Glutamatergic neuron (in vitro differentiated cells): ENCODE data around the gene KCTD10. TPM values are rescaled to one million over a fixed set of nuclear protein-coding genes. Genes with fewer than 3 reads are reported as not detected.

ENCODE experiments used
- DNase-seq: peaks from one replicate; pipeline ENCODE4 v3.0.0; 2022
- H3K27ac Mint-ChIP-seq: one replicate; pipeline ENCODE4 v1.8.0; 2020; ENCODE audit warnings: mild to moderate bottlenecking, mixed read lengths, inconsistent platforms; ENCODE audit not compliant: unreplicated experiment
- H3K27me3 Mint-ChIP-seq: one replicate; pipeline ENCODE4 v1.8.0; 2020; ENCODE audit warnings: mild to moderate bottlenecking, moderate library complexity, mixed read lengths, inconsistent platforms; ENCODE audit not compliant: unreplicated experiment
- H3K36me3 Mint-ChIP-seq: one replicate; pipeline ENCODE4 v1.8.0; 2020; ENCODE audit warnings: mild to moderate bottlenecking, mixed read lengths, inconsistent platforms; ENCODE audit not compliant: unreplicated experiment
- H3K4me1 Mint-ChIP-seq: one replicate; pipeline ENCODE4 v1.8.0; 2020; ENCODE audit warnings: mild to moderate bottlenecking, low read depth, mixed read lengths, inconsistent platforms; ENCODE audit not compliant: unreplicated experiment
- H3K4me3 Mint-ChIP-seq: one replicate; pipeline ENCODE4 v1.8.0; 2020; ENCODE audit warnings: mild to moderate bottlenecking, mixed read lengths, inconsistent platforms; ENCODE audit not compliant: unreplicated experiment
- H3K9me3 Mint-ChIP-seq: one replicate; pipeline ENCODE4 v1.8.0; 2020; ENCODE audit warnings: mild to moderate bottlenecking, moderate library complexity, mixed read lengths, inconsistent platforms; ENCODE audit not compliant: unreplicated experiment
- total RNA-seq: library from RNA; stranded (reverse); fragmentation: NEBNext Ultra II Directional; extraction: Animal tissue kit (Norgen Biotek cat#: 25700); gene quantifications from one replicate; pipeline ENCODE4 v1.2.1, GENCODE V29; 2021; ENCODE audit not compliant: unreplicated experiment
- TF ChIP-seq, protein P1 (sequence below): fragments of 200-600 bp; sonication (generic); IDR thresholded peaks from one replicate; pipeline ENCODE4 v1.5.0; 2021; ENCODE audit not compliant: partially characterized antibody, unreplicated experiment

KCTD10 gene
- total RNA-seq, 1 donor from 2014 or later = 95.2 TPM

DNA sequence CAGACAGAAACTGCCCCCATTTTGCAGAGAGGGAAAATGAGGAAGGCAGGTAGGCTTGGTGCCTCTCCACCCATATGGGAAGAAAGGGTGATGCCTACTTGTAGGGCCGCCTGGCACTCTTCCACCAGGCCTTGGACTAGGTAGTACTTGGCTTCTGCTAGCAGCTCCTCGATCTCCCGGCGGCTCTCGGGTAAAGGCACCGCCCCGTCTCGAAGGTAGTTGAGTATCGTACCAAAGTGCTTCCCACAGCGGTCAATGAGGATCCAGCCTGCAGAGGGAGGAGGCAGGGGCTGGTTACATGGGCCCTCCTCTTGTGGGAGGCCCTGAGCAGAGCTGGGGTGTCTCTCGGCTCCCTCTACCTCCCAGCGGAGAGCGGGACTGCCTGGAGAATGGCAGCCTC is 16.6 kb downstream of the KCTD10 start:
- Mint-ChIP-seq H3K27ac (no peak overlapping the region), H3K4me3 (no peak overlapping the region), H3K4me1 (peaks cover 55% of the 10 kb centered on the region), H3K36me3 (peaks cover 7% of the 10 kb centered on the region), H3K27me3 (no peaks in the 10 kb centered on the region), H3K9me3 (peaks cover 3% of the 10 kb centered on the region)
- DNase-seq = no peak
- TF ChIP-seq, protein P1, sequence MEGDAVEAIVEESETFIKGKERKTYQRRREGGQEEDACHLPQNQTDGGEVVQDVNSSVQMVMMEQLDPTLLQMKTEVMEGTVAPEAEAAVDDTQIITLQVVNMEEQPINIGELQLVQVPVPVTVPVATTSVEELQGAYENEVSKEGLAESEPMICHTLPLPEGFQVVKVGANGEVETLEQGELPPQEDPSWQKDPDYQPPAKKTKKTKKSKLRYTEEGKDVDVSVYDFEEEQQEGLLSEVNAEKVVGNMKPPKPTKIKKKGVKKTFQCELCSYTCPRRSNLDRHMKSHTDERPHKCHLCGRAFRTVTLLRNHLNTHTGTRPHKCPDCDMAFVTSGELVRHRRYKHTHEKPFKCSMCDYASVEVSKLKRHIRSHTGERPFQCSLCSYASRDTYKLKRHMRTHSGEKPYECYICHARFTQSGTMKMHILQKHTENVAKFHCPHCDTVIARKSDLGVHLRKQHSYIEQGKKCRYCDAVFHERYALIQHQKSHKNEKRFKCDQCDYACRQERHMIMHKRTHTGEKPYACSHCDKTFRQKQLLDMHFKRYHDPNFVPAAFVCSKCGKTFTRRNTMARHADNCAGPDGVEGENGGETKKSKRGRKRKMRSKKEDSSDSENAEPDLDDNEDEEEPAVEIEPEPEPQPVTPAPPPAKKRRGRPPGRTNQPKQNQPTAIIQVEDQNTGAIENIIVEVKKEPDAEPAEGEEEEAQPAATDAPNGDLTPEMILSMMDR = no peak

GRCh38 chr12:109459247-109459646 is 17.9 kb downstream of the KCTD10 start:
- Mint-ChIP-seq H3K4me3 (no peak overlapping the region), H3K9me3 (peaks cover 3% of the 10 kb centered on the region), H3K36me3 (peaks cover 7% of the 10 kb centered on the region), H3K27ac (no peak overlapping the region), H3K4me1 (peaks cover 43% of the 10 kb centered on the region), H3K27me3 (no peaks in the 10 kb centered on the region)
- DNase-seq = no peak
- TF ChIP-seq, protein P1 = no peak

DNA sequence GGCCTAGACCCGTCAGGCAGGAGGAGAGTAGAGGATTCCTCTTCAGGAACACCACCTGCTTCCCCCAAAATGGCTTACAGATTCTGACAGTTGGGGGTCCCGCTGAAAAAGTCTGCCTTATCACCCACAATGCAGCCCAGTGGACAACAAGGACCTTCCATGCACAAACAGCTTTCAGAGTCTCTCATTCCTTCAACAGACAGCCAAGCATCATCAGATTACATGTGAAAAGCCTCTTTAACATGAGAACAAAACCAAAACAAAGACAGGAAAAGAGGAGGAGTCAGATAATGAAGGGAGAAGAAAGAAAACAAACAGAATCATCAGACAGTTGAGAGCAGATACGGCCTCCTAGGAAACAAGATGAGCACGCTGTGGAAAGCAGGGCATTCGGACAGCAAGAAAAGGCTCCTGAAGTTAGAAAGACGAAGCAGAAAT is 18.3 kb downstream of the KCTD10 start:
- H3K9me3 Mint-ChIP-seq = peaks cover 3% of the 10 kb centered on the region
- peaks cover 7% of the 10 kb centered on the region for H3K36me3 Mint-ChIP-seq

DNA sequence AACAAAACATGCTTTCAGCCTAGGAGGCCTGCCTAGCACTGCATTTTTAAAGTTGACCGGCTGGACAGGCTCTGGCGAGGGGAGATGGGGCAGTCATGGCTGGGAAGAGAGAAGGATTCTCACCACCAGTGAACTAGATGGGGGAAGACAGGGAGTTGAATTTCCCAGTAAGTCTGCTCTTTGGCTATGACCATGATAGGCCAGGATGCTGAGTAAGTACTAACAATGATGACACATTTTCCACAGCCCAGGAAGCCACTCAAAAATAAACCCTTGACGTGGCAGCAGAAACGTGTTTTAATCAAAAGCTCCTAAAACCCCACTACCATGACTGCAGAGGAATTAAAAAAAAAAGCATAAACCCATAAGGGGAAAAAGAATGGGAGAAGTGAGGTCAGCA is 19.0 kb downstream of the KCTD10 start:
- Mint-ChIP-seq H3K4me3 (no peak overlapping the region), H3K27ac (no peak overlapping the region), H3K36me3 (peaks cover 7% of the 10 kb centered on the region), H3K9me3 (peaks cover 3% of the 10 kb centered on the region), H3K4me1 (peaks cover 32% of the 10 kb centered on the region), H3K27me3 (no peaks in the 10 kb centered on the region)
- DNase-seq = no peak
- TF ChIP-seq, protein P1 = no peak

More for the DNA sequence above, 18.3 kb downstream of the KCTD10 start:
- TF ChIP-seq, protein P1 = no peak
- Mint-ChIP-seq H3K27me3 (no peaks in the 10 kb centered on the region), H3K4me1 (peaks cover 39% of the 10 kb centered on the region), H3K27ac (no peak overlapping the region), H3K4me3 (peak overlapping the region; percentile 0)
- no peak for DNase-seq

GRCh38 chr12:109455706-109456105 is 21.4 kb downstream of the KCTD10 start:
- H3K36me3 Mint-ChIP-seq = peaks cover 7% of the 10 kb centered on the region
- peaks cover 2% of the 10 kb centered on the region for H3K9me3 Mint-ChIP-seq

More at GRCh38 chr12:109455706-109456105, 21.4 kb downstream of the KCTD10 start:
- no peak for DNase-seq
- Mint-ChIP-seq H3K4me1 (peaks cover 14% of the 10 kb centered on the region), H3K27ac (peak overlapping the region; percentile 29), H3K4me3 (no peak overlapping the region), H3K27me3 (no peaks in the 10 kb centered on the region)
- TF ChIP-seq, protein P1 = no peak
